GM06990 (cell line): ENCODE results near the gene AK8.

ENCODE experiments used
- DNase-seq: peaks from one replicate; pipeline ENCODE4 v3.0.0-alpha.2; 2011; ENCODE audit not compliant: insufficient read length; ENCODE audit errors: extremely low read depth
- H3K27me3 ChIP-seq: replicated peaks from 2 replicates; pipeline ENCODE4 v1.6.0; 2011; ENCODE audit warnings: low read length; ENCODE audit not compliant: control insufficient read depth, insufficient read depth
- H3K36me3 ChIP-seq: 2 replicates; pipeline ENCODE4 v1.5.1; 2011; ENCODE audit warnings: low read length; ENCODE audit not compliant: control insufficient read depth, insufficient read depth
- H3K4me3 ChIP-seq: replicated peaks from 2 replicates; pipeline ENCODE4 v1.5.1; 2011; ENCODE audit warnings: low read depth, mild to moderate bottlenecking, control low read depth, low read length
- CTCF ChIP-seq: IDR thresholded peaks from 2 replicates; pipeline ENCODE4 v1.5.1; 2011; ENCODE audit warnings: low read length, control low read depth, mild to moderate bottlenecking, inconsistent platforms; ENCODE audit not compliant: insufficient read depth, poor library complexity, severe bottlenecking

AK8 gene

GRCh38 chr9:132842124-132843044, 35.7 kb downstream of the AK8 start:
- no peak overlapping the region for H3K4me3 ChIP-seq
- no peaks in the 10 kb centered on the region for H3K36me3 ChIP-seq
- DNase-seq: no peak
- no peak for TF ChIP-seq CTCF
- no peaks in the 10 kb centered on the region; the same call in 1 of the 2 replicates for H3K27me3 ChIP-seq

- TF ChIP-seq CTCF: no peak
- Histone ChIP-seq H3K27me3 (no peaks in the 10 kb centered on the region; the same call in 1 of the 2 replicates), H3K4me3 (no peak overlapping the region), H3K36me3 (no peaks in the 10 kb centered on the region)
- DNase-seq: no peak
These were observed 37.1 kb downstream of the AK8 start for GRCh38 chr9:132840980-132841379.

- Histone ChIP-seq H3K4me3 (no peak overlapping the region), H3K36me3 (no peaks in the 10 kb centered on the region), H3K27me3 (no peaks in the 10 kb centered on the region; the same call in 1 of the 2 replicates)
- no peak for DNase-seq
- no peak for TF ChIP-seq CTCF
These were observed 39.8 kb downstream of the AK8 start for GRCh38 chr9:132838291-132838690.

- Histone ChIP-seq H3K4me3 (no peak overlapping the region), H3K36me3 (no peaks in the 10 kb centered on the region), H3K27me3 (no peaks in the 10 kb centered on the region; the same call in 1 of the 2 replicates)
- no peak for DNase-seq
- no peak for TF ChIP-seq CTCF
These were observed 40.4 kb downstream of the AK8 start for GRCh38 chr9:132837501-132838286.

GRCh38 chr9:132834343-132834742, 43.7 kb downstream of the AK8 start:
- no peak overlapping the region for H3K4me3 ChIP-seq
- no peaks in the 10 kb centered on the region; the same call in 1 of the 2 replicates for H3K27me3 ChIP-seq
- H3K36me3 ChIP-seq: no peaks in the 10 kb centered on the region
- TF ChIP-seq CTCF: no peak
- DNase-seq: no peak
